Left lobe of liver (tissue), 2 donors: Measurements from ENCODE around the gene KCTD5. TPM values are rescaled to one million over a fixed set of nuclear protein-coding genes. Genes with fewer than 3 reads are reported as not detected.
"Not testable (repeated sequence)": the region's sequence is repeated elsewhere in the genome, so short reads cannot be mapped to it uniquely, and the experiment has no call there.

Source experiments
- ATAC-seq: fragments of 200-7000 bp; cut with Tn5 transposase; one replicate; pipeline ENCODE4 v1.9.1; 2020; ENCODE audit warnings: mild to moderate bottlenecking, moderate library complexity
- DNase-seq: peaks from one replicate; pipeline ENCODE4 v3.0.0-alpha.2; 2020; ENCODE audit warnings: low spot score
- total RNA-seq: library from RNA; stranded (reverse); gene quantifications from one replicate; pipeline ENCODE4 v1.2.1, GENCODE V29; 2021
- donor health status: DM: no; HTN: no; CAD: no; lungs with moderate emphysema.
- donor health status: DM: no; HTN: yes; CAD: no.

KCTD5 gene
- 7.8 TPM for total RNA-seq

DNA sequence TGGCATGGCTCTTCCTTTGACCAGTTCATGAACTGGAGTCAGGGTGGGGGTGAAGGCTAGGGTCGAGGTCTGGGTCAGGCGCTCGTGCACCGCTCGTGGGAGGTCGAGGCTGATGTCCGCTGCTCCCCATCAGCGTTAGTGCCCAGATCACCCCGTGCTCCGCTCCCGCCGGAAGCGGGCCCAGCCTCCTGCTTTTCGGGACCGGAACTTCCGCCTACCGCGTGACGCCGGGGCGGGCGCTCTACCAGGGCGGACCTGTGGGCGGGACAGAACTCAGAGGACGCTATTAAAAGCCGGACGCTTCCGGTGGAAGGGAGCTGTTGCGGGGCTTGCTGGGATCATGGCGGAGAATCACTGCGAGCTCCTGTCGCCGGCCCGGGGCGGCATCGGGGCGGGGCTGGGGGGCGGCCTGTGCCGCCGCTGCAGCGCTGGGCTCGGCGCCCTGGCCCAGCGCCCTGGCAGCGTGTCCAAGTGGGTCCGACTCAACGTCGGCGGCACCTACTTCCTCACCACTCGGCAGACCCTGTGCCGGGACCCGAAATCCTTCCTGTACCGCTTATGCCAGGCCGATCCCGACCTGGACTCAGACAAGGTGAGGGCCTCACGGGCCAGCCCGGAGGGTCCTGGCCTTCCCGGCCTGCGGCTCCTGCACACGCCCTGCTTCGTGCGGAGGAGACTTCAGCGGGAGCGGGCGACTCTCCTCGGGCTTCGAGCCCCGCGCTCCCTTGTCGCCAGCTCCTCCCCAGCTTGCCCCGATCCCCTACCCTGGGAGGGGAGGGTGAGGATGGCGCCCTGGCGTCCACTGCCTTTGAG is at the start of gene KCTD5:
Gene KCTD5 (plus strand): TSS at position 315 of the 813 bp plus-strand sequence. CDS start 26 bp downstream, at position 341.
- DNase-seq: peak; percentile 98
- ATAC-seq: peak; percentile 97

DNA sequence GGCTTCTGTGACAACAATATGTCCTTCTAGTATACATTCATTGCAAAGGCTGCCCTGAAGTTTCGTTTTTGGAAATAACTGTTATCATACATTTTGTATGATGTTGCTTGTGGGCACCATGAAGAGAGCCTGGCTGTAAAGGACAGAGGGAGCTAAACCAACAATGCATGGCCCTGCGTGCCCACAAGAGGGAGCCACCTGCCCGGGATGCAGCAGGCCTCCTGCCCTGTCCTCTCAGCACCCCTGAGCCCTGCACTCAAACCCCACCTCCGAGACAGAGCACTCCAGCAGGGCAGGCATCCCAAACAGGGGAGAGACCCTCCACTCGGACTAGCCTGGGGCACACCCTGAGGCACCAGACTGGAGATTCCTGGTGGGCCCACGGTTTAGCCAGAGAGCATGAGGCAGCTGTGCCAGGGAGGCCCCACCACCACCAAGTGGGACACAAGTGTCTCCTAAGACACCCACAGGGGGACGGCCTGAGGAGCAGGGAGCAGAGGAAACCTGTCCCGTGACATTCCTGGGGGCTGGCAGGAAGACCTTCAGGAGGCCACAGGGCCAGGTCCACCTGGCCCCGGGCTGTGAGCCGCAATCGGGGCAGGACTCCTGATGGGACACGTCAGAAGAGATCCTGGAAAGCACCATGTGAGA is 43.1 kb upstream of the KCTD5 start:
- ATAC-seq (peak; percentile 87), DNase-seq (peak; percentile 60)

DNA sequence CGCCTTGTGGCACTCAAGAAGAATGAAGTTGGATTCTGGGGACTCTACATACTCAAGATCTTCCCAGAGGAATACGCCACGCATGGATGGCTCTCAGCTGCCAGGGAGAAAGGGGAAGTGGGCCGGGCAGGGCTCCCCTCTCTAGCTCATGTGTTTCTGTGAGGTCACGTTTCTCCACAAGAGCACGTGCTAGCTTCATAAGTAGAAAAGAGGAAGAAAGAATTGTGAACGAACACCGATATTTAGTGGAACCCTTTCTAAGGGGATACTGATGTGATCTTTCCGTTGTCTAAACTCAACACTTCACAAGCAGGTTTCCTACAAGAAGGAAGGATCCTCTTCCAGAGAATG is 42.6 kb upstream of the KCTD5 start:
- not testable (repeated sequence) for DNase-seq, ATAC-seq

DNA sequence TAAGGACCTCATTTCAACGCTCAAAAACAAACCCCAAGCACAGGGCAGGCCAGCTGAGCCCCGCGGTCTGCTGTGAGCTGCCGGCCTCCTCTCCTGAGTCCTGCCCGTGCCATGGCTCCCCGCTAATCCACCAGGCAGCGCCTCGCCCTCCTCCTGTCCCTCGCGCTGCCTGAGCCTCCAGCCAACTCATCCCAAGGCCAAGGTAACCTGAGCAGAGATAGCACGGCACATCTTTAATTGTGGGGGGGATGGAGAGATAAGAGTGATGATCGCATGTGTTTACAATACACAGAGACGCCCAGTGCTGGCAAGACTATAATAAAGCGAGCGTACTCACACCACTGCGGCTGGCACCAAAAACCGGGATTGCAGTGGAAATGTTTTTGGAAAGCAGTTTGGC is 39.8 kb upstream of the KCTD5 start:
- DNase-seq: not testable (repeated sequence)

GRCh38 chr16:2644754-2645453 is 37.4 kb upstream of the KCTD5 start:
- not testable (repeated sequence) for ATAC-seq, DNase-seq

More for the DNA sequence above, 39.8 kb upstream of the KCTD5 start:
- peak; percentile 54 for ATAC-seq

DNA sequence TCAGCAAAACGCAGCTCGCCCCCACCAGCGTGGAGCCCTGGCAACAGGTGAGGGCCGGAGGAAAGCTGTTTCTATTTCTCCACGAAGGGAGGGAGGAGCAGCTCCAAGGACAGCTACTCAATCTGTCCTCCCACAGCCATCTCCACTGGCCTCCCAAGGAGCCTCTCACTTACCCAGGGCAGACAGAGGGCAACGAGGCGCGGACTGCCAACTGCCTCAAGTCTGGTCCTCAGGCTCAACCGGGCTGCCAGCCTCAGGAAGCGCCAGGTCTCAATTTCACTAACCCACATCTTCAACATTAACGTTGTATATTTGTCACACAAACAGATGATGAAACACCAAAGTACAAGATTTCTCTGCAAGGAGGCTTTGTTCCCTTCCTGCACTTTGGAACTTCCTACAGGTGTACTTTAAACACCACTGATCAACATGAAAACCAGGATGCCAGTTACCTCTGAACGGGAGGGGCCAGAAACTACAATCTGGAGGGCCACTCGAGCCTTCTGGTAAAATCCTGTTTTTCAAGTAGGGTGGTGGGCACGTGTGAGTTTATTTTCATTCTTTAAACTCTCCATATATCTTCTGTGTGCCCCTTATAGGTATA is 31.0 kb upstream of the KCTD5 start:
- not testable (repeated sequence) for DNase-seq
- peak; percentile 42 for ATAC-seq

GRCh38 chr16:2653915-2654314 is 28.4 kb upstream of the KCTD5 start:
- not testable (repeated sequence) for ATAC-seq, DNase-seq

GRCh38 chr16:2654949-2655348 is 27.4 kb upstream of the KCTD5 start:
- peak; percentile 87 for ATAC-seq
- not testable (repeated sequence) for DNase-seq

GRCh38 chr16:2656985-2657384 is 25.3 kb upstream of the KCTD5 start:
- ATAC-seq (no peak), DNase-seq (no peak)

DNA sequence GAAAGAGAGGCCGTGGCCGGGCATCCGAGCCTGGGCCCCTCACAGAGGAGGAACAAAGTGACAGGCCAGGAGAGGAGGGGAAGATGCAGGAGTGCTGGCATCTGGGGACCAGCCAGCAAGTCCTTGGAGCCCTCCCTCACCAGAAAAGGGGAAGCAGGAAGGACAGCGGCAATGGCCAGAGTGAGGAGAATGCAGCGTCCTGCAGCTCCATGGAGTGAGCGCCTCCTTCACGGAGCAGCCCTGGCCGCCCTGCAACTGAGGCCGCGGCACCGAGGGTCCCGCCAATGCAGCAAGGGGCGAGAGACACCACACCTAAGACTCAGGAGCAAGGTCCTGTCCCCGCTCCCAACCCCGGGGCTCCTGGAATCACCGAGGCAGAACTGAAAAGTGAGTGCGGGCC is 24.5 kb upstream of the KCTD5 start:
- ATAC-seq, DNase-seq: not testable (repeated sequence)

- peak; percentile 91 for ATAC-seq
- peak; percentile 77 for DNase-seq
Measured at GRCh38 chr16:2659560-2659959, 22.8 kb upstream of the KCTD5 start.

DNA sequence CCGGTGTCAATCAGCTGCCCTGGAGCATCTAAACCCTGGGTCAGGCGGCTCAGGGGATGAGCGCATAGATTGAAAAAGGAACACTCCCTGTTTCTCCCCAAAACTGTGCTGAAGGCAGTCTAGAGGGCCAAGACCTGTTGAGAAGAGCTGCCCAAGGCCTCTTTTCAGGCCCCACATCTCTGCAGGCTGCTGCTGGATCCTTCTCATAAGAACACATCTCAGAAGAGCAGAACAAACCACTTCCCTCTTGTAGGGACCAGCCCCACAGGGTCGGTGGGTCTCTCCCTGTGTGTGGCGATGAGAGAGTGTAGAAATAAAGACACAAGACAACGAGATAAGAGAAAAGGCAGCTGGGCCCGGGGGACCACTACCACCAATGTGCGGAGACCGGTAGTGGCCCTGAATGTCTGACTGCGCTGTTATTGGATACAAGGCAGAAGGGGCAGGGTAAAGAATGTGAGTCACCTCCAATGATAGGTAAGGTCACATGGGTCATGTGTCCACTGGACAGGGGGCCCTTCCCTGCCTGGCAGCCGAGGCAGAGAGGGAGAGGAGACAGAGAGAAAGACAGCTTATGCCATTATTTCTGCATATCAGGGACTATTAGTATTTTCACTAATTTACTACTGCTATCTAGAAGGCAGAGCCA is 22.2 kb upstream of the KCTD5 start:
- not testable (repeated sequence) for DNase-seq, ATAC-seq

DNA sequence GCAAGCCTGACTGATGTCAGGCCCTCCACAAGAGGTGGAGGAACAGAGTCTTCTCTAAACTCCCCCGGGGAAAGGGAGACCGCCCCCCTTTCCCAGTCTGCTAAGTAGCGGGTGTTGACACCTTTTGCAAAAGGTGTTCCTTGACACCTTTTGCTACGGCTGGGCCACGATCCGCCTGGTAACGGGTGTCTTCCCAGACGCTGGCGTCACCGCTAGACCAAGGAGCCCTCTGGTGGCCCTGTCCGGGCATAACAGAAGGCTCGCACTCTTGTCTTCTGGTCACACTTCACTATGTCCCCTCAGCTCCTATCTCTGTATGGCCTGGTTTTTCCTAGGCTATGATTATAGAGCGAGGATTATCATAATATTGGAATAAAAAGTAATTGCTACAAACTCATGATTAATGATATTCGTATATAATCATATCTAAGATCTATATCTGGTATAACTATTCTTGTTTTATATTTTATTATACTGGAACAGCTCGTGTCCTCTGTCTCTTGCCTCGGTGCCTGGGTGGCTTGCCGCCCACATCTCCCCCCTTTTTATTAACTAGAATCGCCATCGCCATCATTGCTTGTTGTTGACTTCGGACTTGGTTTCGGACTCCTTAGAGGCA is 21.5 kb upstream of the KCTD5 start:
- ATAC-seq: peak; percentile 37
- DNase-seq: not testable (repeated sequence)

DNA sequence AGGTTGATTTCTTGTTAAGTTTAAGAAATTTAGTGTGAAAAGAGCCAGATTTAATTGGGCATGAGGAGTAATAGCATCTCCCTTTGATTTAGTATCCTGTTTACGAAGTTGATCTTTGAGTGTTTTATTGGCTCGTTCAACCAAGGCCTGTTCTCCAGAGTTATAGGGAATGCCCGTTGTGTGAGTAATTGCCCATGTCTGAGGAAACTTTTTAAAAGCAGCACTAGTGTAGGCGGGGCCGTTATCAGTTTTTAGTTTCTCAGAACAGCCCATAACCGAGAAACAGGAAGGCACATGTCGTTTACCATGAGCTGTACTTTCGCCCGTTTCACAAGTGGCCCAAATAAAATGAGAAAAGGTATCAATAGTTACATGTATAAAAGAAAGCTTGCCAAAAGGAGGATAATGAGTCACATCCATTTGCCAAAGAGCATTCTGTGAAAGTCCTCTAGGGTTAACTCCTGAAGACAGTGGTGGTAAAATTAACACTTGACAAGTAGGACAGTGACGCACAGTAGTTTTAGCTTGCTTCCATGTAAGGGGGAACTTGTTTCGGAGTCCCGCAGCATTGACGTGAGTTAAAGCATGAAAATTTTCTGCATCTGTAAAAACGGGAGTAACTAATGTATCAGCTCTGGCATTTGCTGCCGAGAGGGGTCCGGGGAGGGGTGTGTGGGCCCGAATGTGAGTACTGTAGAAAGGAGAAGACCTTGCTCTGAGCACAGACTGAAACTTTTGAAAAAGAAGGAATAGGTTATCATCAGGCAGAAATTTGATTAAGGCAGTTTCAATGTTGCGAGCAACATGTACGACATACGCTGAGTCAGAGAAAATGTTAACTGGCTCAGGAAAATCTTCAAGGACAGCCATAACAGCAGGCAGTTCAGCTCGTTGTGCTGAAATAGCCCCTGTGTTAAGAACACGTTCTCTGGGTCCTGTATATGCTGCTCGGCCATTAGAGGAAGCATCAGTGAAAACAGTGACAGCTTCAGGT is 18.5 kb upstream of the KCTD5 start:
- ATAC-seq: no peak

DNA sequence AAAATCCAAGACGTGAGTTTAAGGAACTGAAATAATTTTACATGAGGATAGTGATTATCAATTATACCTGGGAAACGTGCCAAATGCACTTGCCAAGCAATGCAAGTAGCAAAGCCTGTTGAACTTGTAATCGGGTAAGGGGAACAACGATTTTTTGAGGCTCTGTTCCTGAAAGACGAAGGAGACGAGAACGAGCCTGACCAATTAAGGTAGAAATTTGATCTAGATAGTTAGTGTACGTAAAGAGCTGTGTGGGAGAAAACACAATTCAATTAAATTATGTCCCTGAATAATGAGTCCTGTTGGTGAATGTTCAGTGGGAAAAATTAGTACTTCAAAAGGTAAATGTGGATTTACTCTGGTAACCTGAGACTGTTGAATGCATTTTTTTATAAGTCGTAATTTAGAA is 17.7 kb upstream of the KCTD5 start:
- DNase-seq (no peak), ATAC-seq (no peak)

More for the DNA sequence above, 18.5 kb upstream of the KCTD5 start:
- no peak for DNase-seq

- not testable (repeated sequence) for DNase-seq, ATAC-seq
Measured at GRCh38 chr16:2666671-2667070, 15.7 kb upstream of the KCTD5 start.

DNA sequence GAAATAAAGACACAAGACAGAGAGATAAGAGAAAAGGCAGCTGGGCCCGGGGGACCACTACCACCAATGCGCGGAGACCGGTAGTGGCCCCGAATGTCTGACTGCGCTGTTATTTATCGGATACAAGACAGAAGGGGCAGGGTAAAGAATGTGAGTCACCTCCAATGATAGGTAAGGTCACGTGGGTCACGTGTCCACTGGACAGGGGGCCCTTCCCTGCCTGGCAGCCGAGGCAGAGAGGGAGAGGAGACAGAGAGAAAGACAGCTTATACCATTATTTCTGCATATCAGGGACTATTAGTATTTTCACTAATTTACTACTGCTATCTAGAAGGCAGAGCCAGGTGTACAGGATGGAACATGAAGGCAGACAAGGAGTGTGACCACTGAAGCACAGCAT is 12.7 kb upstream of the KCTD5 start:
- DNase-seq, ATAC-seq: not testable (repeated sequence)

- ATAC-seq: not testable (repeated sequence)
Measured at GRCh38 chr16:2670017-2670416, 12.3 kb upstream of the KCTD5 start.

DNA sequence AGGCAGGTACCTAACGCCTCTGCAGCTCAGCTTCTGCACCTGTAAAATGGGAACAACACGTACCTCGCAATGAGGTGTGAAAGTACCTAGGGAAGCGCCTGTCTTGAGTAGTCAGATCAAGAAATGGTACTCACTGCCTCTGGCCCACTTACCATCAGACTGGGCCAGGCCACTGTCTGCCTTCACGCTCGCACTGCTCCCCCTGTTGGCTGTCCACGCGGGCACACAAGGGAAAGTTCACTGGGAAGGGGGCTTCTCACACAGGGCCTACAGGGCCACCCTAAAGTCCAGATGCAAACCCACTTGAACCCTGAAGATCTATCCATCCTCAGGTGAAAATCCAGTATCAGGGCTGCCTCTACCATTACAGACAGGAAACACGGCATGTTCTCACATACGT is 11.1 kb upstream of the KCTD5 start:
- not testable (repeated sequence) for ATAC-seq, DNase-seq

More at GRCh38 chr16:2670017-2670416, 12.3 kb upstream of the KCTD5 start:
- DNase-seq: peak; percentile 64
